CD4-positive, alpha-beta T cell treated with Interleukin-6 for 4 hours (primary cell): ENCODE data around the gene ERC1.
"Not testable (repeated sequence)": the region's sequence is repeated elsewhere in the genome, so short reads cannot be mapped to it uniquely, and the experiment has no call there.

ENCODE experiments used
- DNase-seq: peaks from one replicate; pipeline ENCODE4 v3.0.0-alpha.2; 2020; ENCODE audit warnings: mixed read lengths

Gene ERC1

DNA sequence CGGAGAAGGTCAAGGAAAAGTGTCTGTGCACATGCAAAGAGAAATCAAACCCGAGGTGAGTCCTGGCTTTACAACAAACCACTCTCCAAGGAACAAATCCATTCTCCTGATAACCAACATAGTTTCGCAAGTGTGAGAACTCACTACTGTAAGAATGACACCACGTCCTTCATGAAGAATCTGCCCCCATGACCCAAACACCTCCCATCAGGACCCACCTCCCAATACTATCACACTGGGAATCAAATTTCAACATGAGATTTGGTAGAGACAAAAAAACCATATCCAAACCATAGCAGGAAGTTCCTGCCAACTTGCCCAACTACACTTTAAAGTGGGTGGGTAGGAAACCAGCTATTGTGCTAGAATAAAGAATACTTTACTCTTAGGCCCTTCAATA lies 2.4 kb upstream of the ERC1 start:
- no peak for DNase-seq

DNA sequence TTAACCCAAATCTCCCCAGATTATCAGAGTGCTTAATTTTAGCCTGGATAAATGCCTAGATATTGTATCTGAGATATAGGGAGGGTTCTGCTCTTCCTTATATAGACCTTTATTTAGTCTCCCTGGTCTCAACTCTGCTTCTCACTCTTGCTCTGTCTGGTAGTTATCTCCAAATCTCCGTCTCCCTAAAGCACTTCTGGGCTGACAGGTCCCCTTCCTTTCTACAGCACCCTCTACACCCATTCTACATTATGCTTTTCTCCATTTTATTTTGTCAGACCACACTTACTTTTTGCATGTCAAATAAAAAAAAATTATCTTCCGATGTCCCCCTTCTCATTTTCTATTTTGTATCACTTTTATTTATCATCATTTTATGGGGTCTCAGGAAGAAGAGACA lies 2.0 kb upstream of the ERC1 start:
- no peak for DNase-seq

GRCh38 chr12:989751-990660 lies 1.0 kb upstream of the ERC1 start:
- peak; percentile 54 for DNase-seq

GRCh38 chr12:991350-992333 lies 619 bp downstream of the ERC1 start:
- peak; percentile 5 for DNase-seq

DNA sequence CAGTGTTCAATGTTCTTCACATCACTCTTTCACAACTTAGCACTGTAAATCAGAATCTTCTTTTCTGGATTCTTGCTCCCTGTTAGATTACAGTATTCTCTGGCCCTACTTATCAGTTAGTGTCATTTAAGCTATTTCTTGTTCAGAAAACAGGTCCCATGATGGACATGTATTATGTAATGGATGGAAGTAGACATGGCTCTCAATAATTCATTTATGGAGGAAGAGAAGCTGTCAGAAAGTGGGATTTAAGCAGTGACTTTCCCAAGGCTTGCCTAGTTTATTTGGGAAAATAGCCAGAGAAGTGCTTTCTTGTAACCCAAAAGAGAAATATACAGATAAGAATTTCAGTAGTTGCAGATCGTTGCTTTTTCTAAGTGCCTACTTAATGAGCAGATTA lies 1.6 kb downstream of the ERC1 start:
- DNase-seq: no peak

- DNase-seq: no peak
Measured at GRCh38 chr12:996881-997280, 5.9 kb downstream of the ERC1 start.

DNA sequence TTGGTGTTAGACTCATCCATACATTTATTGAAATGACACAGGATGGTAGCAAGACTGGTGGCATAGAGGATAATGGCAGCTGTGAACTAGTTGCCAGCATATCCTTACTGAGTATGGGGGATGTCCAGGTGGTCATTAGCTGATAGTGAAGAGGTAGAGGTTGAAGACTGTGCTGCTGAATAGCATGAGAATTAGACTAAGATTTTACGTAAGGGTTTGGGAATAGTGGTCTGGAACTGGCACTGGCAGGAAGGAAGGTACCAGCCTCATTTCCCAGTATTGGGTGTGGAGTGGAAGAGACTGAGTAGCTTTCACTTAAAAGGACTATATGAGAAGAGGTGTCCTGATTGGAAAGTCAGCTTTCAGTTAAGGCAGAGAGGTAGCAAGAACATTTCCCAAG lies 6.5 kb downstream of the ERC1 start:
- no peak for DNase-seq

DNA sequence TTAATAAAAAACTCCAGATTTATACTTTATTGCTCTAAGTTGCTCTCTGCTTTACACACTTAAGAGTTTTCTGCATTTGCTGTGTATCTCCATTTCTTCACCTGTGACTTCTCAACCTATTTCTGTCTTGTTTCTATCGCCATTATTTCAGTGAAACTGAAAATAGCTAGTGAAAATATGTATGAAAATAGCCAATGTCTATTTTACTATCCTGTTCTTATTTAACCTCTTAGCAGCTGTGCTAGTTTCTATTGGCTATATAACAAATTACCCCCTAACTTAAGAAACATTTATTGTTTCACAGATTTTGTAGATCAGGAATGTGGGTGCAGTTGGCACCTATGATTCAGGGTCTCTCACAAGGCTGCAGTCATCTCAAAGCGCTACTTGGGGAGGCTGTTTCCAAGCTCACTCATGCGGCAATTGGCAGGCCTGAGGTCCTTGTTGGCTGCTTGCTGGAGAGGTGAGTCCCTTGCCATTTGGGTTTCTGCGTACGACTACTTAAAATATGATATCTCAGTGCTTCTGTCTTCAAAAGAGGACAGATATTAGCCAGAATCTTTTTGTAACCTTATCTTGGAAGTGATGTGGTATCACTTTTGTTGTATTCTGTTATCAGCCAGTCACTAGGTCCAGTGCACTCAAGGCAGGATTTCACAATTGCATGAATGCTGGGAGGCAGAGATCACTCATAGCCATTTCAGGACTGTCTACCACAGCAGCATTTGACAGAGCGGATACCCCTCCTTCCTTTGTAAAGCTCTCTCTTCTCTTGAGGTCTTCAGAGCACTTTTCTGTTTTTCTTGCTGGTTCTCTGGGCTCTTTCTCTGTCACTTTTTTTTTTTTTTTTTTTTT lies 7.2 kb downstream of the ERC1 start:
- DNase-seq: no peak

- DNase-seq: not testable (repeated sequence)
Measured at GRCh38 chr12:999736-1000135, 8.7 kb downstream of the ERC1 start.

DNA sequence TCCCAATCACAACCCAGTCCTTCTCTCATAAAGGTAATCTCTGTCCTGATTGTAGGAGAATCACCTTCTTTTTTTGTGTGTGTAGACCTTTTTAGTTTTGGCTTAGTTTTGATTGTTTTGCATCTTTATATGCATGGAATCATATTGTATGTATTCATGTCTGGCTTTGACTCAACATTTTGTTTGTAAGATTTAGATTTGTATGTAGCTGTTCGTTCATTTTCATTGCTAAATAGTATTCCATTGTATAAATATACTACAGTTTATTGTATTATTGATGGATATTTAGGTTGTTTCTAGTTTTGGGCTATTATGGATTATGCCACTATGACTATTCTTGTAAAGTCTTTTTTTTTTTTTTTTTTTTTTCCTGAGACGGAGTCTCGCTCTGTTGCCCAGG lies 10.5 kb downstream of the ERC1 start:
- no peak for DNase-seq

DNA sequence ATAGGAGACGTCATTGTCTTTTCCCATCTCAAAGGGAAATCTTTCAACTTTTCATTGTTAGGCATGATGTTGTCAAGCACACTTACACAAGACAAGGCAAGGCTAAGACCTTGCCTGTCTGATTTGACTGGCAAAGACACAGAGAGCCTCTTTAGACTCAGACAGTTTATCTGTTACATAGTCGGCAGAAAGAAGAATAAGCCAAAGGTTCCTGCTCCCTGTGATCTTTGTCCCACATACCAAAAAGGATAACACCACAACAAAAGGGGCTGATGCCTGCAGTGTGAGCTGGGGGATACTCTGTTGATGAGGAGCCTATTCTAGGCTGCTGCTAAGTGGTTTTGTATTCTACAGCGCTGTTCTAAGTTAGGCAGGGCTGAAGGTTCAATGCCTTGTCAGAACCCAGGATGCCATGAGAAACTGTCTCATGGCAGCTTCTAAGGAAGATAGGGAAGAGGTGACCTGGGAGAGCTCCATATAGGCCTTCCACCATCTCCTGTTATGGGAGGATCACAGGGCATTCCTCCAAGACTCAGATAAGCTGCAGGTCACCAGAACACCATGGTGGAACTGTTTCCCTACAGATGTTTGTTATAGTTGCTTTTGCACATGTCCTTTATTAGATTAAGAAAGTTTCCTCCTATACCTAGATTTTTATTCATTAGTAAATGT lies 12.7 kb downstream of the ERC1 start:
- DNase-seq: no peak

- DNase-seq: no peak
Measured at GRCh38 chr12:1006255-1006654, 15.2 kb downstream of the ERC1 start.

DNA sequence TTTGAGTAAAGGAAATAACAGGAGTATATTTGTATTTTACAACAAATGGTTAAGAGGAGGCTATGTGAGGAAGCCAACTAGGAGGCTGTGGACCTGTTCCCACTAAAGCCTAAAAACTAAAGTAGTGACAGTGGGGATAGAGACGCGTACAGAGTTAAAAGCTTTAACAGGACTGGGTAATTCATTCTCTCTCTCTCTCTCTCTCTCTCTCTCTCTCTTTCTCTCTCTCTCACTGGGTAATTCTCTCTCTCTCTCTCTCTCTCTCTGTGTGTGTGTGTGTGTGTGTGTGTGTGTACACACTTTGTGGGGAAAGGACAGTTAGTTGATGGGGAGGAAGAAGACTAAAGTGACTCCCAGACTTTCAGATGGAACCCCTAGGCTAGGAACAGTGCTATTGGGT lies 16.3 kb downstream of the ERC1 start:
- no peak for DNase-seq

GRCh38 chr12:1007994-1008393 lies 17.0 kb downstream of the ERC1 start:
- DNase-seq: no peak

GRCh38 chr12:1011091-1011490 lies 20.1 kb downstream of the ERC1 start:
- no peak for DNase-seq

DNA sequence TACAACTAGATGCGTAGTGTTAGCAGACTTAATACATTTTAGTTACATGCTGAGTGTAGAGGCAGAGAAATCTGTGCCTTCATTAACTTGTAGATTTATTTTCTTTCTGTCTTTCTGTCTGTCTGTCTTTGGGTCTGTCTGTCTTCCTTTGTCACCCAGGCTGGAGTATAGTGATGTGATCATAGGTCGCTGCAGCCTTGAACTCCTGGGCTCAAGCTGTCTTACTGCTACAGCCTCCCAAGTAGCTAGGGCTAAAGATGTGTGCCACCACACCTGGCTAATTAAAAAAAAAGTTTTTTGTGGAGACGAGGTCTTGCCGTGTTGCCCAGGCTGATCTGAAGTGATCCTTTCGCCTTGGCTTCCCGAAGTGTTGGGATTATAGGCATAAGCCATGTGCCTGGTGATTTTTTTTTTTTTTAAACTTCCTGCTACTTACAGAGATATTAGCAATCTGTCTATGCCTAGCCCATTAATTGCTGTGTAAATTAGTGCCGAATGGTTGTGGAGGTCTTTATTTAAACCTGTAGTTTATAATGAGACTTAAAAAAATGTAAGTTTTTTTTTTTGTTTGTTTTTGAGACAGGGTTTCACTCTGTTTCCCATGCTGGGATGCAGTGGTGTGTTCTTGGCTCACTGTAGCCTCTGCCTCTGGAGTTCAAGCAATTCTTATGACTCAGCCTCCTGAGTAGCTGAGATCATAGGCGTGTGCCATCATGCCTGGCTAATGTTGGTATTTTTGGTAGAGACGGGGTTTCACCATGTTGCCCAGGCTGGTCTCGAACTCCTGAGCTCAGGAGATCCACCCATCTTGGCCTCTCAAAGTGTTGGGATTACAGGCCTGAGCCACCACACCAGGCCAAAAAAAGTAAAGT lies 22.8 kb downstream of the ERC1 start:
- DNase-seq: no peak

GRCh38 chr12:1019283-1019682 lies 28.3 kb downstream of the ERC1 start:
- DNase-seq: no peak

DNA sequence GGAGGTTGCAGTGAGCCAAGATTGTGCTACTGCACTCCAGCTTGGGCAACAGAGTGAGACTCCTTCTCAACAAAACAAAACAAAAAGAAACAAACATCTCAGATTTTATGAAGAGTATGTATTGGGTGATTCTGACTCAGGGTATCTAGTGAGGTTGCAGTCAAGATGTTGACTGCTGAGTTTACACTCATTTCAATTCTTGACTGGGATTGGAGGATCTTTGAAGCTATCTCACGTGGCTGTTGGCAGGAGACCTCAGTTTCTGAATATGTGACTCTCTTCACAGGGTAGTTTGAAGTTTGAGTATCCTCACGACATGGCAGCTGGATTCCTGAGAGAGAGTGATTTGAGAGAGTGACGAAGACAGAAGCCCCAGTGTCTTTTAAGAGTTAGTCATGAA lies 29.4 kb downstream of the ERC1 start:
- DNase-seq: no peak

GRCh38 chr12:1022032-1022970 lies 31.3 kb downstream of the ERC1 start:
- no peak for DNase-seq

DNA sequence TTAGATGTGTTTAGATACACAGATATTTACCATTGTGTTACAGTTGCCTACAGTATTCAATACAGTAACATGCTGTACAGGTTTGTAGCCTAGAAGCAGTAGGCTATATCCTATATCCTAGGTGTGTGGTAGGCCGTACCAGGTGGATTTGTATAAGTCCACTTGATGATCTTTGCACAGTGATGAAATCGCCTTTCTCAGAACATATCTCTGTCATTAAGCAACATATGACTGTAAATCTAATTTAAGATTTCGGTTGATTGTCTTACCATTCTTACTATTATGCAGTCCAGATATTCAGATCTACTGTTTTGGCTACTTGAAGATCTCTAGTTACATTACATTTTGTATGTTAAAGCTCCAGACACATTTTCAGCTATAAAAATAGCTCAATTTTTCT lies 39.8 kb downstream of the ERC1 start:
- no peak for DNase-seq
